A673 (cell line): ENCODE data around the gene GNG4. TPM values are rescaled to one million over a fixed set of nuclear protein-coding genes. Genes with fewer than 3 reads are reported as not detected.

Source experiments
- BruUV-seq: library from RNA; stranded (reverse); fragments of 400-500 nt; replicated peaks from 2 replicates; lab custom pipeline; 2021; lab: Mats Ljungman, UMichigan
- CTCF ChIA-PET: fragments of 300-600 bp; sonication (Branson Sonifier 250); formaldehyde crosslinking; loops from one replicate; lab custom pipeline; 2022; ENCODE audit warnings: antibody characterized with exemption; lab: Charles Lee
- POLR2A ChIA-PET: fragments of 300-600 bp; sonication (Branson Sonifier 250); formaldehyde crosslinking; loops from one replicate; lab custom pipeline; 2022; ENCODE audit warnings: antibody characterized with exemption; ENCODE audit not compliant: low non-redundant PET; lab: Charles Lee
- DNase-seq: peaks from one replicate; pipeline ENCODE4 v3.0.0-alpha.2; 2015; ENCODE audit warnings: low spot score
- H3K27ac ChIP-seq: fragments of 200-600 bp; sonication (generic); 2 replicates; pipeline ENCODE4 v1.5.1; 2016; ENCODE audit warnings: mixed run types, low read depth, mild to moderate bottlenecking, mixed read lengths, antibody characterized with exemption, low read length; ENCODE audit not compliant: poor library complexity, severe bottlenecking
- H3K27me3 ChIP-seq: fragments of 200-600 bp; sonication (generic); replicated peaks from 2 replicates; pipeline ENCODE4 v1.6.1; 2017; ENCODE audit warnings: mixed run types, low read depth, mild to moderate bottlenecking, mixed read lengths, antibody characterized with exemption, low read length; ENCODE audit not compliant: insufficient read depth, poor library complexity
- H3K36me3 ChIP-seq: fragments of 200-600 bp; sonication (generic); 2 replicates; pipeline ENCODE4 v1.6.1; 2016; ENCODE audit warnings: mixed run types, mild to moderate bottlenecking, mixed read lengths, antibody characterized with exemption, low read length; ENCODE audit not compliant: insufficient read depth, poor library complexity, severe bottlenecking
- H3K4me1 ChIP-seq: fragments of 200-600 bp; sonication (generic); 2 replicates; pipeline ENCODE4 v1.6.1; 2017; ENCODE audit warnings: mixed run types, mild to moderate bottlenecking, mixed read lengths, antibody characterized with exemption, low read length; ENCODE audit not compliant: insufficient read depth, poor library complexity, severe bottlenecking
- H3K4me3 ChIP-seq: fragments of 200-600 bp; sonication (generic); 2 replicates; pipeline ENCODE4 v1.5.1; 2016; ENCODE audit warnings: low read depth, mixed run types, mild to moderate bottlenecking, mixed read lengths, low read length; ENCODE audit not compliant: poor library complexity, severe bottlenecking
- H3K9me3 ChIP-seq: fragments of 200-600 bp; sonication (generic); 2 replicates; pipeline ENCODE4 v1.6.1; 2016; ENCODE audit warnings: mixed run types, low read depth, mild to moderate bottlenecking, mixed read lengths, antibody characterized with exemption, low read length; ENCODE audit not compliant: poor library complexity, severe bottlenecking
- EZH2 ChIP-seq: fragments of 200-600 bp; sonication (generic); IDR thresholded peaks from 2 replicates; pipeline ENCODE4 v1.6.1; 2017; ENCODE audit warnings: borderline replicate concordance, low read depth, mild to moderate bottlenecking, mixed read lengths, antibody characterized with exemption, low read length; ENCODE audit not compliant: poor library complexity, severe bottlenecking
- intact Hi-C: fragments of 100-400 bp; cut with micrococcal nuclease; formaldehyde crosslinking; loops from one replicate; pipeline ENCODE4 v1.10.0; 2022; ENCODE audit not compliant: unreplicated experiment
- total RNA-seq: library from RNA; stranded (reverse); gene quantifications from 2 replicates; pipeline ENCODE4 v1.2.3, GENCODE V29; 2021
- TF ChIP-seq, protein P1 (sequence below): fragments of 300-800, 200-600 bp; sonication (generic); conservative IDR thresholded peaks from 2 replicates; pipeline ENCODE4 v1.5.1; 2017; ENCODE audit warnings: low read depth, mild to moderate bottlenecking, antibody characterized with exemption, low read length, moderate library complexity, mixed read lengths

GNG4 gene
- total RNA-seq, 1 experiment from 2014 or later: 11.0 TPM

GRCh38 chr1:235588916-235589515 lies 60.6 kb downstream of the GNG4 start:
- H3K27ac ChIP-seq: no peak overlapping the region
- intact Hi-C loops: no loop called here
- POLR2A ChIA-PET: no interaction called here
- no peaks in the 10 kb centered on the region for H3K9me3 ChIP-seq
- no peaks in the 10 kb centered on the region for H3K27me3 ChIP-seq
- no peak overlapping the region for H3K4me3 ChIP-seq
- no peak for DNase-seq
- CTCF ChIA-PET: no interaction called here
- no TSS peak for BruUV-seq
- no peaks in the 10 kb centered on the region for H3K4me1 ChIP-seq
- TF ChIP-seq, protein P1, sequence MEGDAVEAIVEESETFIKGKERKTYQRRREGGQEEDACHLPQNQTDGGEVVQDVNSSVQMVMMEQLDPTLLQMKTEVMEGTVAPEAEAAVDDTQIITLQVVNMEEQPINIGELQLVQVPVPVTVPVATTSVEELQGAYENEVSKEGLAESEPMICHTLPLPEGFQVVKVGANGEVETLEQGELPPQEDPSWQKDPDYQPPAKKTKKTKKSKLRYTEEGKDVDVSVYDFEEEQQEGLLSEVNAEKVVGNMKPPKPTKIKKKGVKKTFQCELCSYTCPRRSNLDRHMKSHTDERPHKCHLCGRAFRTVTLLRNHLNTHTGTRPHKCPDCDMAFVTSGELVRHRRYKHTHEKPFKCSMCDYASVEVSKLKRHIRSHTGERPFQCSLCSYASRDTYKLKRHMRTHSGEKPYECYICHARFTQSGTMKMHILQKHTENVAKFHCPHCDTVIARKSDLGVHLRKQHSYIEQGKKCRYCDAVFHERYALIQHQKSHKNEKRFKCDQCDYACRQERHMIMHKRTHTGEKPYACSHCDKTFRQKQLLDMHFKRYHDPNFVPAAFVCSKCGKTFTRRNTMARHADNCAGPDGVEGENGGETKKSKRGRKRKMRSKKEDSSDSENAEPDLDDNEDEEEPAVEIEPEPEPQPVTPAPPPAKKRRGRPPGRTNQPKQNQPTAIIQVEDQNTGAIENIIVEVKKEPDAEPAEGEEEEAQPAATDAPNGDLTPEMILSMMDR: no peak
- TF ChIP-seq EZH2: no peak
- no peaks in the 10 kb centered on the region for H3K36me3 ChIP-seq

- intact Hi-C loops: no loop called here
- TF ChIP-seq, protein P1: no peak
- no peak for TF ChIP-seq EZH2
- no peaks in the 10 kb centered on the region for H3K36me3 ChIP-seq
- no peak overlapping the region for H3K4me3 ChIP-seq
- no peaks in the 10 kb centered on the region for H3K27me3 ChIP-seq
- no peak for DNase-seq
- H3K4me1 ChIP-seq: no peaks in the 10 kb centered on the region
- POLR2A ChIA-PET: no interaction called here
- H3K27ac ChIP-seq: no peak overlapping the region
- no TSS peak for BruUV-seq
- CTCF ChIA-PET: no interaction called here
- no peaks in the 10 kb centered on the region for H3K9me3 ChIP-seq
These were observed 61.4 kb downstream of the GNG4 start for GRCh38 chr1:235588156-235588555.

DNA sequence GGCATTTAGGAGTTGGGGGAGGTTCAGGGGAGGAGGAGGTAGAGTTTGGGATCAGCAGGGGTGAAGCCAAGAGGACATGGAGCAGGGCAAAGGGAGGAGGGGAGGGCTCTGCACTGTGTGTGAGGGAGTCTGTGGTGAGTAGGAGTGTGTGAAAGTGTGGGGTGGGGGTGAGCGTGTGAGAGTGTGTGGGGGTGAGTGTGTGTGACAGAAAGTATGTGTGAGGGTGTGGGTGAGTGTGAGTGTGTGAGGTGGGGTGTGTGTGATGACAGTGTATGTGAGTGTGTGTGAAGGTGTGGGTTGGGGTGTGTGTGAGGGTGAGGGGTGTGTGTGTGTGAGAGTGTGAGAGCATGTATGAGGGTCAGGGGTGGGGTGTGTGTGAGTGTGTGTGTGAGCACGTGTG lies 62.6 kb downstream of the GNG4 start:
- Histone ChIP-seq H3K4me1 (no peaks in the 10 kb centered on the region), H3K4me3 (no peak overlapping the region), H3K36me3 (no peaks in the 10 kb centered on the region), H3K27me3 (no peaks in the 10 kb centered on the region), H3K27ac (no peak overlapping the region), H3K9me3 (no peaks in the 10 kb centered on the region)
- POLR2A ChIA-PET: no interaction called here
- intact Hi-C loops: no loop called here
- no peak for DNase-seq
- no TSS peak for BruUV-seq
- no peak for TF ChIP-seq EZH2
- TF ChIP-seq, protein P1: no peak
- CTCF ChIA-PET: no interaction called here
